Testis (tissue), 3 donors: Measurements from ENCODE around the gene KCNH2. TPM values are rescaled to one million over a fixed set of nuclear protein-coding genes. Genes with fewer than 3 reads are reported as not detected.

Experiments used
- DNase-seq: peaks from one replicate; pipeline ENCODE4 v3.0.0-alpha.2; 2019
- H3K27ac ChIP-seq, 2 donors: fragments of 200-600 bp; sonication (generic); one replicate each; pipeline ENCODE4 v1.5.1; 2019
- H3K27me3 ChIP-seq: fragments of 200-600 bp; sonication (generic); one replicate; pipeline ENCODE4 v1.5.1; 2019
- H3K36me3 ChIP-seq: fragments of 200-600 bp; sonication (generic); one replicate; pipeline ENCODE4 v1.5.1; 2017; ENCODE audit warnings: low read depth; ENCODE audit errors: missing control alignments
- H3K4me1 ChIP-seq: fragments of 200-600 bp; sonication (generic); one replicate; pipeline ENCODE4 v1.5.1; 2019
- H3K4me3 ChIP-seq, 2 donors: fragments of 200-600 bp; sonication (generic); one replicate each; pipeline ENCODE4 v1.5.1; 2017 to 2019
- H3K9me3 ChIP-seq: fragments of 200-600 bp; sonication (generic); one replicate; pipeline ENCODE4 v1.5.1; 2017
- CTCF ChIP-seq, 3 experiments: fragments of 450-650 bp in 2 of 3; fragments of 200-600 bp in 1 of 3; sonication (generic) in 1 of 3; IDR thresholded peaks; one replicate each; pipeline ENCODE4 v1.5.1; 2016 to 2019; ENCODE audit warnings: antibody characterized with exemption in 3 of 3, mild to moderate bottlenecking in 2 of 3, moderate library complexity in 1 of 3
- POLR2A ChIP-seq: fragments of 450-650 bp; IDR thresholded peaks from one replicate; pipeline ENCODE4 v1.6.1; 2017; ENCODE audit warnings: antibody characterized with exemption, mild to moderate bottlenecking, moderate library complexity
- WGBS, 2 donors: methylation state at CpG; one replicate each; pipeline ENCODE4 v1.1.5; 2018; 5-methylcytosine and 5-hydroxymethylcytosine counted together
- intact Hi-C: fragments of 100-400 bp; cut with DNase I; formaldehyde crosslinking; loops from one replicate; pipeline ENCODE4 v1.15.1; 2023; ENCODE audit warnings: low total_unique reads
- polyA plus RNA-seq: library from polyadenylated mRNA; stranded (reverse); fragments of 350-450 nt; fragmentation: Illumina TruSeq; extraction: RNeasy Lipid Tissue Mini Kit (QIAGEN cat#74804); gene quantifications from one replicate; pipeline ENCODE4 v1.2.3, GENCODE V29; 2014; ENCODE audit warnings: low read depth, low replicate concordance; ENCODE audit not compliant: insufficient read depth
- total RNA-seq, 2 donors: library from RNA; depleted of rRNA; stranded (reverse); fragments of >200 nt; gene quantifications; one replicate each; pipeline ENCODE4 v1.2.3, GENCODE V29; 2016

The KCNH2 gene
- total and polyA plus RNA-seq, 3 donors from 2014 or later: 82.5 to 247 (median 230) TPM

- intact Hi-C loops: no loop called here
- no peaks in the 10 kb centered on the region for H3K27me3 ChIP-seq
- H3K4me3 ChIP-seq: no peak overlapping the region
- no peaks in the 10 kb centered on the region for H3K36me3 ChIP-seq
- no peaks in the 10 kb centered on the region for H3K9me3 ChIP-seq
- peaks cover 4% of the 10 kb centered on the region for H3K4me1 ChIP-seq
- DNase-seq: no peak
- WGBS, 2 donors: 92 to 96% methylated on average over 12 to 23 of the region's 23 CpGs
- TF ChIP-seq CTCF (IDR thresholded peaks at IDR 0.05) (no peak), POLR2A (no peak)
- H3K27ac ChIP-seq: no peak overlapping the region
Observed at GRCh38 chr7:151006590-151007300, 28.6 kb upstream of the KCNH2 start.

- no peaks in the 10 kb centered on the region for H3K36me3 ChIP-seq
- no peak overlapping the region for H3K4me3 ChIP-seq
- no peak overlapping the region for H3K27ac ChIP-seq
- intact Hi-C loops: no loop called here
- 64 to 66% methylated on average over 9 of the region's 9 CpGs for WGBS, 2 donors
- TF ChIP-seq CTCF (IDR thresholded peaks at IDR 0.05) (no peak), POLR2A (no peak)
- no peak for DNase-seq
- H3K4me1 ChIP-seq: peaks cover 4% of the 10 kb centered on the region
- H3K9me3 ChIP-seq: no peaks in the 10 kb centered on the region
- H3K27me3 ChIP-seq: no peaks in the 10 kb centered on the region
Observed at GRCh38 chr7:151005566-151005965, 27.4 kb upstream of the KCNH2 start.

GRCh38 chr7:151003572-151003971, 25.5 kb upstream of the KCNH2 start:
- intact Hi-C loops: no loop called here
- Histone ChIP-seq H3K36me3 (no peaks in the 10 kb centered on the region), H3K4me1 (no peaks in the 10 kb centered on the region), H3K27me3 (no peaks in the 10 kb centered on the region), H3K27ac (no peak overlapping the region), H3K9me3 (no peaks in the 10 kb centered on the region), H3K4me3 (no peak overlapping the region)
- WGBS, 2 donors: 87 to 92% methylated on average over 12 of the region's 12 CpGs
- TF ChIP-seq CTCF (IDR thresholded peaks at IDR 0.05) (no peak), POLR2A (no peak)
- DNase-seq: no peak

- no peak for DNase-seq
- no peaks in the 10 kb centered on the region for H3K36me3 ChIP-seq
- H3K4me3 ChIP-seq: no peak overlapping the region
- H3K27me3 ChIP-seq: no peaks in the 10 kb centered on the region
- no peak overlapping the region for H3K27ac ChIP-seq
- H3K4me1 ChIP-seq: peaks cover 5% of the 10 kb centered on the region
- H3K9me3 ChIP-seq: no peaks in the 10 kb centered on the region
- intact Hi-C loops: no loop called here
- TF ChIP-seq CTCF (IDR thresholded peaks at IDR 0.05) (no peak), POLR2A (no peak)
- 94 to 97% methylated on average over 13 to 16 of the region's 16 CpGs for WGBS, 2 donors
Observed at GRCh38 chr7:151001546-151001945, 23.4 kb upstream of the KCNH2 start.

GRCh38 chr7:151000897-151001495, 22.9 kb upstream of the KCNH2 start:
- H3K4me1 ChIP-seq: peaks cover 8% of the 10 kb centered on the region
- WGBS, 2 donors: 92 to 95% methylated on average over 13 of the region's 13 CpGs
- no peaks in the 10 kb centered on the region for H3K9me3 ChIP-seq
- no peaks in the 10 kb centered on the region for H3K27me3 ChIP-seq
- H3K36me3 ChIP-seq: no peaks in the 10 kb centered on the region
- intact Hi-C loops: no loop called here
- DNase-seq: no peak
- TF ChIP-seq POLR2A (no peak), CTCF (IDR thresholded peaks at IDR 0.05) (no peak)
- H3K27ac ChIP-seq: no peak overlapping the region
- H3K4me3 ChIP-seq: no peak overlapping the region
